Gastrocnemius medialis (tissue), 4 donors: Measurements from ENCODE around the gene SYNDIG1L.

Experiments used
- POLR2A ChIP-seq, 2 donors: fragments of 450-650 bp; IDR thresholded peaks; one replicate each; pipeline ENCODE4 v1.6.1; 2017; ENCODE audit warnings: antibody characterized with exemption in 2 of 2, mild to moderate bottlenecking in 2 of 2, moderate library complexity in 2 of 2
- TF ChIP-seq, protein P1 (sequence below), 5 experiments: fragments of 450-650 bp in 3 of 5; fragments of 200-600 bp in 2 of 5; sonication (generic) in 2 of 5; IDR thresholded peaks in 4 of 5; conservative IDR thresholded peaks in 1 of 5; 1 replicate in 4 of 5; 2 replicates in 1 of 5; pipeline ENCODE4 v1.5.1; 2016 to 2019; ENCODE audit warnings: antibody characterized with exemption in 5 of 5, mild to moderate bottlenecking in 3 of 5, moderate library complexity in 3 of 5

DNA sequence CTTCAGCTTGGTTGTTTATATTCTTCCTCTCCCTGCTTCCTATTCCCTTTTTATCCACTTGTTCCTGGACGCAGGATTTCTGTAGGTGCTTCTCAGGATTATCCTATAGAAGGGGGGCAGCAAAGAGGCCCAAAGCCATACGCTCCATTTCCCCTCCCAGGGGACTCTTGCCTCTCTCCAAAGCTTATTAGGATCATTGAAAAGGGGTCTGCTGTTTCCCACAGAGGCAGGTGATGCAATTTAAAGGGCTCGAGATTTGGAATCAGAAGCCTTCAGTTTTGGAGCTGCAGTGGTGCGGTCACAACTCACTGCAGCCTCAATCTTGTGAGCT, 31.5 kb upstream of the SYNDIG1L start:
- TF ChIP-seq POLR2A (IDR thresholded peaks at IDR 0.05) = no peak
- TF ChIP-seq, protein P1, sequence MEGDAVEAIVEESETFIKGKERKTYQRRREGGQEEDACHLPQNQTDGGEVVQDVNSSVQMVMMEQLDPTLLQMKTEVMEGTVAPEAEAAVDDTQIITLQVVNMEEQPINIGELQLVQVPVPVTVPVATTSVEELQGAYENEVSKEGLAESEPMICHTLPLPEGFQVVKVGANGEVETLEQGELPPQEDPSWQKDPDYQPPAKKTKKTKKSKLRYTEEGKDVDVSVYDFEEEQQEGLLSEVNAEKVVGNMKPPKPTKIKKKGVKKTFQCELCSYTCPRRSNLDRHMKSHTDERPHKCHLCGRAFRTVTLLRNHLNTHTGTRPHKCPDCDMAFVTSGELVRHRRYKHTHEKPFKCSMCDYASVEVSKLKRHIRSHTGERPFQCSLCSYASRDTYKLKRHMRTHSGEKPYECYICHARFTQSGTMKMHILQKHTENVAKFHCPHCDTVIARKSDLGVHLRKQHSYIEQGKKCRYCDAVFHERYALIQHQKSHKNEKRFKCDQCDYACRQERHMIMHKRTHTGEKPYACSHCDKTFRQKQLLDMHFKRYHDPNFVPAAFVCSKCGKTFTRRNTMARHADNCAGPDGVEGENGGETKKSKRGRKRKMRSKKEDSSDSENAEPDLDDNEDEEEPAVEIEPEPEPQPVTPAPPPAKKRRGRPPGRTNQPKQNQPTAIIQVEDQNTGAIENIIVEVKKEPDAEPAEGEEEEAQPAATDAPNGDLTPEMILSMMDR (IDR thresholded peaks at IDR 0.05 in 4 of 5, conservative IDR thresholded peaks at IDR 0.05 in 1 of 5) = no peak
